CD4-positive, CD25-positive, alpha-beta regulatory T cell (primary cell): ENCODE data around the gene DHX30. TPM values are rescaled to one million over a fixed set of nuclear protein-coding genes. Genes with fewer than 3 reads are reported as not detected.
A peak's percentile ranks its signal among the peaks of the same experiment; 100 is the strongest.
"Not testable (repeated sequence)": the region's sequence is repeated elsewhere in the genome, so short reads cannot be mapped to it uniquely, and the experiment has no call there.

ENCODE experiments used
- ATAC-seq, 2 donors: fragments of 150-1000 bp; cut with Tn5 transposase; one replicate each; pipeline ENCODE4 v1.10.0; 2021; ENCODE audit warnings: low read depth in 2 of 2, moderate number of reproducible peaks in 2 of 2, moderate library complexity in 1 of 2
- DNase-seq, 3 donors: peaks; one replicate each; pipeline versions ENCODE4 v3.0.0 to v3.0.0-alpha.2; 2012 to 2022; ENCODE audit warnings: mixed read lengths in 1 of 3
- H3K27ac ChIP-seq: one replicate; pipeline ENCODE4 v1.7.0; 2013; ENCODE audit warnings: mild to moderate bottlenecking, low read length; ENCODE audit not compliant: insufficient read depth, poor library complexity, severe bottlenecking
- H3K27me3 ChIP-seq: one replicate; pipeline ENCODE4 v1.7.0; 2013; ENCODE audit warnings: low read length; ENCODE audit not compliant: control insufficient read depth, insufficient read depth
- H3K36me3 ChIP-seq: one replicate; pipeline ENCODE4 v1.7.0; 2013; ENCODE audit warnings: mild to moderate bottlenecking, low read length, moderate library complexity; ENCODE audit not compliant: control insufficient read depth, insufficient read depth
- H3K4me1 ChIP-seq: 2 replicates; pipeline ENCODE4 v1.7.0; 2013; ENCODE audit warnings: mild to moderate bottlenecking, low read length; ENCODE audit not compliant: insufficient read depth, control insufficient read depth, poor library complexity, severe bottlenecking
- H3K4me3 ChIP-seq: one replicate; pipeline ENCODE4 v1.7.0; 2013; ENCODE audit warnings: low read depth, mild to moderate bottlenecking, low read length, moderate library complexity
- H3K9me3 ChIP-seq, 2 experiments: 1 replicate in 1 of 2; 2 replicates in 1 of 2; pipeline ENCODE4 v1.7.0; 2013; ENCODE audit warnings: low read length in 2 of 2, mild to moderate bottlenecking in 1 of 2, moderate library complexity in 1 of 2; ENCODE audit not compliant: control insufficient read depth in 2 of 2
- H3K27ac Mint-ChIP-seq, 3 donors: one replicate each; pipeline ENCODE4 v1.8.0; 2020 to 2022; ENCODE audit warnings: mild to moderate bottlenecking in 3 of 3, mixed read lengths in 3 of 3, moderate library complexity in 2 of 3
- H3K27me3 Mint-ChIP-seq: one replicate; pipeline ENCODE4 v1.8.0; 2022; ENCODE audit warnings: mild to moderate bottlenecking, mixed read lengths
- H3K36me3 Mint-ChIP-seq: one replicate; pipeline ENCODE4 v1.8.0; 2020; ENCODE audit warnings: mixed read lengths
- H3K4me1 Mint-ChIP-seq, 4 donors: one replicate each; pipeline ENCODE4 v1.8.0; 2020 to 2022; ENCODE audit warnings: mixed read lengths in 4 of 4, mild to moderate bottlenecking in 1 of 4
- H3K4me3 Mint-ChIP-seq, 4 donors: one replicate each; pipeline ENCODE4 v1.8.0; 2020 to 2022; ENCODE audit warnings: mild to moderate bottlenecking in 4 of 4, mixed read lengths in 4 of 4, moderate library complexity in 3 of 4
- H3K9me3 Mint-ChIP-seq, 7 donors: one replicate each; pipeline ENCODE4 v1.8.0; 2020 to 2022; ENCODE audit warnings: mixed read lengths in 7 of 7, mild to moderate bottlenecking in 3 of 7, moderate library complexity in 2 of 7
- polyA plus RNA-seq, 4 donors: library from polyadenylated mRNA; unstranded; fragments of 300-500 nt; fragmentation: Illumina TruSeq; gene quantifications; one replicate each; pipeline ENCODE4 v1.2.3, GENCODE V29; 2021
- total RNA-seq: library from RNA; stranded (reverse); gene quantifications from one replicate; pipeline ENCODE4 v1.2.3, GENCODE V29; 2022

DHX30 gene
- total and polyA plus RNA-seq, 5 donors from 2014 or later = 34.7 to 70.7 (median 35.4) TPM

DNA sequence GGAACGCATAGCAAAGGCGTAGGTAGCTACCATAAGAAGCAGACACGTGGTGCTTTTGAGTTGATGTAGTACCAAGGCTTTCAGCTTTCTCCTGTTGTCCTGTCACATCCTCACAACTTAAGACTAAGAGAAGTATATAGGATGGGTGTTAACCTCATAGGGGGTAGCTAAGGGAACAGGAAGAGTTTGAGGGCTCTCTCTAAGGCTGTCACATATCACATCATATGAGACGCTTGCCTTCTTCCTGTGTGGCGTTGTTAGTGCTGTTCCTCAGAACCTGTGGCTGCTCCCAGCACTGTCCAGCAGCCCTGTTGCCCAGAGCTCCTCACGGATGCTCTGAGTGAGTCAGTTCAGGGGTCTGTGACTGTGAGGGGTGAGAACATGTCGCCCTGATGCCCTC, 14.7 kb downstream of the DHX30 start:
- Mint-ChIP-seq H3K4me3 (no peak overlapping the region), H3K4me1 (peaks cover 0 to 12% (median 2%) of the 10 kb centered on the region in 4 donors), H3K9me3 (no peaks in the 10 kb centered on the region), H3K36me3 (peaks cover 23% of the 10 kb centered on the region), H3K27me3 (no peaks in the 10 kb centered on the region), H3K27ac (no peak overlapping the region)
- H3K27me3 ChIP-seq = no peaks in the 10 kb centered on the region
- H3K4me1 ChIP-seq = no peaks in the 10 kb centered on the region
- no peak overlapping the region for H3K4me3 ChIP-seq
- no peak overlapping the region for H3K27ac ChIP-seq
- H3K9me3 ChIP-seq = no peaks in the 10 kb centered on the region
- ATAC-seq = no peak
- H3K36me3 ChIP-seq = peaks cover 20% of the 10 kb centered on the region
- no peak for DNase-seq

GRCh38 chr3:47824541-47825473, 21.9 kb downstream of the DHX30 start:
- Histone ChIP-seq H3K27ac (peak overlapping the region; percentile 61), H3K9me3 (no peaks in the 10 kb centered on the region), H3K36me3 (peaks cover 22% of the 10 kb centered on the region), H3K4me1 (peaks cover 23% of the 10 kb centered on the region), H3K4me3 (peak overlapping the region; percentile 94), H3K27me3 (no peaks in the 10 kb centered on the region)
- Mint-ChIP-seq H3K27ac (peak overlapping the region; percentile 40 to 93 (median 89)), H3K27me3 (no peaks in the 10 kb centered on the region), H3K4me3 (peak overlapping the region; percentile 90 to 97 (median 91)), H3K36me3 (peaks cover 21% of the 10 kb centered on the region), H3K9me3 (no peaks in the 10 kb centered on the region), H3K4me1 (peaks cover 11 to 35% (median 25%) of the 10 kb centered on the region in 4 donors)
- DNase-seq (peak; percentile 70 to 85 (median 79)), ATAC-seq (peak; percentile 99)

DNA sequence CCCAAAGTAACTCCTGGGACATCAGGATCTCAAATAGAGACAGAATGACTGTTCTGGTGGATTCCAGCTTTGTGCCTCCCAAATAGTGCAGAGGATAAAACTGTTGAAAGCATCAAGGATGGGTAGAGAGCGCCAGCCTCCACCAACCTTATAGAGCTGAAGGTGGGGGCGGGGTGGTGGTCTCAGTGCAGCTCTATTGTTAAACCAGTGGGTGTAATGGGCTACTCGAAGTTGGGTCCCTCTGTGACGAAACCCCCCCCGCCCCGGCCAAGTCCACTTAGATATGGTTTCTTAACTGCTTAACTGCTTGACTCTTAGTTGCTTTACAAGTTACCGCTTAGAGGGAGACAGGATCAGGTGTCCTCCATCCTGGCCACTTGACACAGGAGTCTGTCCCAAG, 22.7 kb downstream of the DHX30 start:
- Histone ChIP-seq H3K4me1 (peaks cover 23% of the 10 kb centered on the region), H3K9me3 (no peaks in the 10 kb centered on the region), H3K36me3 (peaks cover 23% of the 10 kb centered on the region), H3K27ac (peak overlapping the region; percentile 61), H3K4me3 (peak overlapping the region; percentile 94), H3K27me3 (no peaks in the 10 kb centered on the region)
- Mint-ChIP-seq H3K27me3 (no peaks in the 10 kb centered on the region), H3K4me1 (peaks cover 11 to 35% (median 25%) of the 10 kb centered on the region in 4 donors), H3K36me3 (peaks cover 18% of the 10 kb centered on the region), H3K9me3 (no peaks in the 10 kb centered on the region), H3K4me3 (peak overlapping the region; percentile 90 to 97 (median 91)), H3K27ac (peak overlapping the region; percentile 48 to 93 (median 89))
- ATAC-seq (no peak), DNase-seq (no peak)

DNA sequence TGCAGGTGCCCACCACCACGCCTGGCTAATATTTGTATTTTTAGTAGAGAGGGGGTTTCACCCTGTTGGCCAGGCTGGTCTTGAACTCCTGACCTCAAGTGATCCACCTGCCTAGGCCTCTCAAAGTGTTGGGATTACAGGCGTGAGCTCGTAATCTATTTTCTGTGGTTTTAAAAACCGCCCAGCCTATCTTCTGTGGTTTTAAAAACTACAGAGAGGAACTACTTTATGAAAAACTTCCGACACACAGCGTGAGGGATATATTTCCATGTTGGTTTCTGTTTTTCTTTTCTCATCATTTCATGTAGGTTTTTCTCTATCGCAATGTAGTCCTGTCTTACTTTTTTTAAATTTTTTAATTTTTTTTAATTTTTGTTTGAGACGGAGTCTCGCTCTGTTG, 26.5 kb downstream of the DHX30 start:
- H3K9me3 Mint-ChIP-seq, H3K27ac Mint-ChIP-seq, H3K27ac ChIP-seq, ATAC-seq, H3K27me3 Mint-ChIP-seq, H3K4me3 ChIP-seq, H3K9me3 ChIP-seq, H3K27me3 ChIP-seq: not testable (repeated sequence)
- Mint-ChIP-seq H3K36me3 (peaks cover 33% of the 10 kb centered on the region), H3K4me3 (peak overlapping the region in 1 of 4 donors; percentile 76), H3K4me1 (peaks cover 11 to 37% (median 23%) of the 10 kb centered on the region in 4 donors)
- peak in 1 of 3 donors; percentile 27 for DNase-seq
- H3K36me3 ChIP-seq = peaks cover 57% of the 10 kb centered on the region
- H3K4me1 ChIP-seq = peaks cover 20% of the 10 kb centered on the region

GRCh38 chr3:47836986-47837385, 34.0 kb downstream of the DHX30 start:
- DNase-seq = no peak
- Mint-ChIP-seq H3K9me3 (no peaks in the 10 kb centered on the region), H3K27ac (peak overlapping the region; percentile 44 to 74 (median 49)), H3K36me3 (peaks cover 35% of the 10 kb centered on the region), H3K27me3 (no peaks in the 10 kb centered on the region), H3K4me1 (peaks cover 0 to 8% (median 3%) of the 10 kb centered on the region in 4 donors), H3K4me3 (no peak overlapping the region)
- Histone ChIP-seq H3K27me3 (no peaks in the 10 kb centered on the region), H3K4me1 (no peaks in the 10 kb centered on the region), H3K4me3 (no peak overlapping the region), H3K27ac (no peak overlapping the region), H3K9me3 (no peaks in the 10 kb centered on the region), H3K36me3 (peaks cover 71% of the 10 kb centered on the region)
- ATAC-seq = no peak

DNA sequence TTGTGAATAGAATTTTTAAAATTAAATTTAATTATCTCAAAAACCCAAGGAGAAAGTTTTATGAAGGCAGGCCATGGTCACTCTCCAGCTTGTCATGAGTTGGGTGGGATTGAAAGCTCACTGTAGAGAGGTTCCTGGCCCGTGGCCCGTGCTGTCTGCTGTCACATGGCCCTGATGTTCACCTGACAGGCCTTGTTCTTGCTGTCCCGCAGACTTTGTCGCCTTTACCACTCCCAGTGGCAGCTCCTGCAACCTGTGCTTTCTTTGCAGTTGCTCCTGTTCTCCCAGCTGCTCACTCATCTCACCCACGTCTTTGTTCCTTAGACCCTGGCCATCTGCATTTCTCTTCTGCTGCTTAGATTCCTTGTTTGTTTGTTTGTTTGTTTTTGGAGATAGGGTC, 35.6 kb downstream of the DHX30 start:
- H3K4me3 ChIP-seq = no peak overlapping the region
- H3K36me3 Mint-ChIP-seq = peaks cover 34% of the 10 kb centered on the region
- H3K4me3 Mint-ChIP-seq = no peak overlapping the region
- DNase-seq (no peak), ATAC-seq (no peak)
- peak overlapping the region in 1 of 3 donors; percentile 88 for H3K27ac Mint-ChIP-seq
- no peaks in the 10 kb centered on the region for H3K27me3 Mint-ChIP-seq
- H3K27ac ChIP-seq = no peak overlapping the region
- no peaks in the 10 kb centered on the region for H3K9me3 Mint-ChIP-seq
- no peaks in the 10 kb centered on the region for H3K4me1 ChIP-seq
- no peaks in the 10 kb centered on the region for H3K27me3 ChIP-seq
- H3K9me3 ChIP-seq = no peaks in the 10 kb centered on the region
- peaks cover 67% of the 10 kb centered on the region for H3K36me3 ChIP-seq
- H3K4me1 Mint-ChIP-seq = peaks cover 0 to 7% (median 3%) of the 10 kb centered on the region in 4 donors

GRCh38 chr3:47841786-47842349, 38.9 kb downstream of the DHX30 start:
- Histone ChIP-seq H3K4me3 (no peak overlapping the region), H3K36me3 (peaks cover 76% of the 10 kb centered on the region), H3K9me3 (no peaks in the 10 kb centered on the region), H3K27me3 (no peaks in the 10 kb centered on the region), H3K27ac (no peak overlapping the region), H3K4me1 (no peaks in the 10 kb centered on the region)
- no peaks in the 10 kb centered on the region for H3K9me3 Mint-ChIP-seq
- no peak for ATAC-seq
- H3K4me3 Mint-ChIP-seq = no peak overlapping the region
- peaks cover 36% of the 10 kb centered on the region for H3K36me3 Mint-ChIP-seq
- no peak overlapping the region for H3K27ac Mint-ChIP-seq
- H3K27me3 Mint-ChIP-seq = no peaks in the 10 kb centered on the region
- DNase-seq = no peak
- H3K4me1 Mint-ChIP-seq = peaks cover 0 to 5% (median 2%) of the 10 kb centered on the region in 4 donors
